ENCODE results near the gene BMP8A.

- TF ChIP-seq CTCF (IDR thresholded peaks at IDR 0.05 in 2 of 3, conservative IDR thresholded peaks at IDR 0.05 in 1 of 3; ENCODE audit: control insufficient read depth in 2 of 3, extremely low read depth in 1 of 3, insufficient read depth in 1 of 3, low read depth in 3 of 3, low read length in 3 of 3) (no peak), BRCA1 (IDR thresholded peaks at IDR 0.05; ENCODE audit: low read depth, low read length) (no peak), SIX5 (IDR thresholded peaks at IDR 0.05; ENCODE audit: low read depth, low read length, severe bottlenecking) (no peak), TBL1XR1 (IDR thresholded peaks at IDR 0.05; ENCODE audit: low read depth, low read length) (no peak), TCF7 (IDR thresholded peaks at IDR 0.05; ENCODE audit: borderline replicate concordance) (no peak)
These were observed 10.1 kb upstream of the BMP8A start for GRCh38 chr1:39481289-39481688.

All from GM12878 (cell line).